ENCODE data around the gene OLA1.

The OLA1 gene

DNA sequence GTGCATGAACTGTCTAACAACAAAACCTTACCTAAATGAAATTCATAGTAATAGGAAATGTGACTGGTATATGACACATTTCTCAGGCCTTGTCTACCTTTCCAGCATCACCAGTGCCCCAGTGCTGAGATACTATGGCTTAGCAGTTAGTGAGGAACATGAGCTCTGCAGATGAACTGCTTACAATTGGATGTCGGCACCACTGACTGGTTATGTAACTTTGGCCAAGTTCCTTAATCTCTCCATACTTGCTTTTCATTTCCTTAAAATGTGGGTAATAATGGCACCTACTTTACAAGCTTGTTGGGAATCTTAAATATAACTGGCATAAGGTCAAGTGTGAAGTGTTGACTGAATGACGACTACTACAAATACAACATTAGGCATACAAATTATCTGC, 136.3 kb downstream of the OLA1 start:
- DNase-seq = peak; percentile 90

DNA sequence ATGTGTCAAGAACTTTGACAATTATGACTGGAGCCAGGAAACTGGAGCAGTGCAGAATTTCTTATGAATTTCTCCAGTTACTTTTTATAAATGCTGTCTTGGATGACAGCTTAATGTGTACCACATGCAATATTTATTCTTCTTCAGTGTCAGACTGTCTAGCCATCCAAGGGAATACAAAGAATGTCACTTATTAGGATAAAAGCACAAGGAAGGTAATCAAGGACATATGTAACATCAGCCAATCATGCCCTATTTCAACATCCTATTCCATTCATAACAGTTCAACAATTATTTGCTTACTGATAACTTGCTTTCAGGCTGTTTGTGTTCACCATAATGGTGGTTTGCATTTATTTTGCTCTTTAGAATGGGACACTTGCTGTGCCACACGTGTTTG, 139.8 kb downstream of the OLA1 start:
- no peak for DNase-seq

DNA sequence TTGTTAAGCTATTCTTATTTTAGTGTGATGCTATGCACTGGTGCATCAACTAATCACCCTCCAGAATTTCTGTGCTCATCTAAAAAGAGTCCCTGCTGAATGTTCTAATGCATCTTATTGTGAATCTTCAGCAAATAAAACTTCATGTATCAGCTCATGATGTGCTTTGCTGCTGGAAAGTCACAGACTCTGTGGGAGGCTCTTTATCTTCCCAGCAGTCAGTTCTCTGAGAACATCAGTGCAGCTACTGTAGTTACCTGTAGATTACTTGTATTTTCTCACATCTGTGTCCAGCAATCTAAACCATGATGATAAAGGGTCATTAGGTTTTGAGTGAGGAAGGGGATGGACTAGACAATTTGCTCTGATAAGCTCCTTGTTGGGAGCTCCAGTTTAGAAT, 141.6 kb downstream of the OLA1 start:
- no peak for DNase-seq

DNA sequence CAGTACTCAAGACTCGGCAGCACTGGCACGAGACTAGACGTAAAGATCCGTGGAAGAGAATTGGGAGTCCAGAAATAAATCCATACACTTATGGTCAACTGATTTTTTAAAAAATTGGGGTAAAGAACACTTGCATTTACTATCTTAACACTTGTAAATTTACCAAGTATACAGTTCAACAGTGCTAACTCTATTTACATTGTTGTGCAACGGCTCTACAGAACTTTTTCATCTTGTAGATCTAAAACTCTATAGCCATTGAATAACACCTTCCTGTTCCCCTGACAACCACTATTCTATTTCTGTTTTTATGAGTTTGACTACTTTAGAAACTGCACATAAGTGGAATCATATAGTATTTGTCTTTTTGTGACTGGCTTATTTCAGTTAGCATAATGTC, 153.8 kb downstream of the OLA1 start:
- DNase-seq = no peak

DNA sequence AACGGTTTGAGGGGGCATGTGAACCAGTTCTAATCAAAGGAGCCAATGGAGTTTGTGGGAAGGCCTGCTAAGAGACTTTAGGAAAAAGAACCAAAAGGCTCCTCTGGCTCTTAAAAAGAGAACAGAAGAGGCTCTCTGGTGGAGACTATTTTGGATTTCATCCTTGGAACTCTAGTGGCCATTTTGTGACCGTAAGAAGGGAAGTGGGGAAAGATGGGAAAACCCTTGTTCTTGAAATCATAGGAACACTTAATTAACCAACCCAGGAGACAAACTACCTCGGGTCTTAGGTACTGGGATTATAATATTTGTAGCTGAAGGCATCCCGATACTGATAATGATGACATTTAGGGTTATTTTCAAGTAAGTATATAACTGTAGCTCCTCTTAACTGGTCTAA, 157.9 kb downstream of the OLA1 start:
- no peak for DNase-seq

DNA sequence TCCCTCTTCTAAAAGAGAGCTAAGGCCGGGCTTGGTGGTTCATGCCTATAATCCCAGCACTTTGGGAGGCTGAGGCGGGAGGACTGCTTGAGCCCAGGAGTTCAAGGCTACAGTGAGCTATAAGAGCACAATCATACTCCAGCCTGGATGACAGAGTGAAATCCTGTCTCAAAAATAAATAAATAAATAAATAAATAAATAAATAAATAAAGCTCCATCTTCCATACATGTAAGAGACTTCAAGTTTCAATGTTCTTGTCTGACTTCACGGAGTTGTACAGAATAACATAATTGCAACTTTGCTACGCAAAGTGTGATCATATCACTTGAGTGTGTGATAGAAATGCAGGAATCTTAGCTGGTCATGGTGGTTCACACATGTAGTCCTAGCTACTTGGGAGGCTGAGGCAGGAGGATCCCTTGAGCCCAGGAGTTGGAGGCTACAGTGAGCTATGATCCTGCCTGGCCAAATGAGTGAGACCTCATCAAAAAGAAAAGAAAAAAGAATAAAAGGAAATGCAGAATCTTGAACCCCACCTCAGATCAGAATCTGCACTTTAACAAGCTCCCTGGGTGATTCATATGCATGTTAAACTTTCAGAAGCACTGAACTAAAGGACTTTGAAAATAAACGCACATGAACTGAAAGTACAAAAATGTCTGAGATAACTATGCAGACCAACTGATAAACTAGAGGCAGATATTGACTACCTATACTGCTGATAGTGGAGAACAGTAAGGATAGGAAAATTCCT, 159.4 kb downstream of the OLA1 start:
- DNase-seq = no peak

DNA sequence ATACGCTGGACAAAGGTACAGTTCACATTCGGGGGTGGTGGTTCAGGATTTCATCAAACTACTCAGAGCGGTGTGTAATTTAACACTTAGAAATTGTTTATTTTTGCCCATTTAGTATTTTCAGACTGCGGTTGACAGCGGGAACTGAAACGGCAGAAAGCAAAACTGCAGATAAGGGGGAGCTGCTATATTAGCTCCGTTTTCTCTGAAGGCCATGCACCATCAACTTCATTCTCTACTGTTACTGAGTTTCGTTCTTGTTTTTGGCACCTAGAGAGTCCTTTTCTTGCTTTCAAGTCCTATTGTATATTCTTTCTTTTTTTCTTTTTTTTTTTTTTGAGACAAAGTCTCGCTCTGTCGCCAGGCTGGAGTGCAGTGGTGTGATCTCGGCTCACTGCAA, 161.6 kb downstream of the OLA1 start:
- DNase-seq = no peak

DNA sequence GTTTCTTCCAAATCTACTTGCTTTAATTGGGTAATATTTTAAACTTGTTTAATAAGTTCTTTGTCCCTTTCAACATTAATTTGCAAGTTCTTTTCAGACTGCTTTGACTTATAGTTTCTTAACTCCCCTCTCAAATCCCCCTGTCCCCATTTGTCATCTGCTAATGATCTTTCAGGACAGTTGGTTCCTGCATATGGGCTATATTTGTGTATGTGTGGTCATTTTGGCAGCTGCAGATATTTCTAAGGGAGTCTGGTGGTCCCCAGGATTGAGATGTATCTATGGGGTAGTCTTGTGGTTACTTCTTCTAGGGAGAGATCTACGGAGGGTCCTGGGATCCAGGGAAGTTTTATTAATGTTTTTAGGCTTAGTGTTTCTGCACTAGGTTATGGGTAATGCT, 162.6 kb downstream of the OLA1 start:
- no peak for DNase-seq

DNA sequence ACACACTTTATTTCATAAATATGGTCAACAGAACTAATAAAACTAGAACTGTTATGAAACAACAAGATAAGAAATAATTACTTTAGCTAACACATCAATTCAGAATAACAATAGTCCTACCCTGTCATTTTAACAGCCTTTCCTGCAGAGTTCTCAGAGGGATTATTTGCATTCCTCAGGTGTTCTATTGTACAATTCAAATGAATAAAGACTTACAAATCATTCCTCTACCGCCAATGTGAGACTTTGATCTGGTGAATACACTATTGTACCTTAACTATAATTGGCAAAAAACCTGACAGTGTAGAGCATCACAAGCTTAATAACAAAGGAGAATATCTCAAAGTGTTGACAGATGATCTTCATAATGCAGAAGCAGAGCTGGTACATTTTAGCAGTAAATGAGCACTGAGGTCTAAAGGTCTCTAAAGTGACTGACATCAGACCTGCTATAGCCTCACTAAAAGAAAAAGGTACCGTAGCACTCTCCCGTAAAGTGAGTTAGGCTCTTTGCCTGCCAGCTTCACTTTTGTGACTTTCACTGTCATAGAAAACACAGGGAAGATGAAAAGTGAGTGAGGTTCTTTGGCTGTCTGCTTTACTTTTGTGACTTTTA, 164.4 kb downstream of the OLA1 start:
- no peak for DNase-seq

DNA sequence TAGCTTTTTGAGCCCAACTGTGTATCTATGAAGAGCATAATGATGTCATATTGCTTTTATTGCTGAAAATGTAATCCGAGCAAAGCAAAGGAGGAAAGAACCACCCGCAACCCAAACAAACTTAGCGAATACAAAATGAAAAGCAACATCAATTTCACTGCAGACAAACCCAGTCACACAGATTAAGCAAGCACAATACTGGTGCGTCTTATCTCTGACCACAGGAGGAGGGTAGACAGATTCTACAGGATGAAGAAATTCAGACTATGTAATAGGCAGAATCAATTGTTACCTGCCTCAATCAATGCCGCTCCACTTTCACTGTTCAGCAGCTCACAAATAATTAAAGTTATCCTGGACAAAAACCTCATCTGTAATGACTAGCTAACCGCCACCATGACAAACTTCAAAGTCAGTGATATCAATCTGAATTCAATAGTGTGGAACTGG, 167.6 kb downstream of the OLA1 start:
- DNase-seq = no peak

DNA sequence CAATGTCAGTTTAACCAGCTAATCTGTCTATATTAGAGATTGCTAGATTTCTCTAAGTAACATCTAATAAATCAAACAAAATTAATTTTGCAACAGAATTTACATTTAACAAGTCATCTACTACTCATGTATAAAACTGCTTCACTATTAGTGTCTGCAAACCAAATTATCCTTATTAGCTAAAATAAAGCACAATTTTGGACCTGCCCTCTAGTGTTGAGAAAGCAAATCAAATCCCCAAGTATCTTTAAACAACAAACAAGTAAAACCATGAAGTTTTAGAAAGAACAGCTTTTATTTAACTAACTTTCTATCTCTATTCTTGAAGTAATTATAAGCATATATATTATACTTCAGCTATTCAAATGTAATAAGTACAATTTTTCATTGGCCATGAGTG, 170.1 kb downstream of the OLA1 start:
- DNase-seq = no peak

DNA sequence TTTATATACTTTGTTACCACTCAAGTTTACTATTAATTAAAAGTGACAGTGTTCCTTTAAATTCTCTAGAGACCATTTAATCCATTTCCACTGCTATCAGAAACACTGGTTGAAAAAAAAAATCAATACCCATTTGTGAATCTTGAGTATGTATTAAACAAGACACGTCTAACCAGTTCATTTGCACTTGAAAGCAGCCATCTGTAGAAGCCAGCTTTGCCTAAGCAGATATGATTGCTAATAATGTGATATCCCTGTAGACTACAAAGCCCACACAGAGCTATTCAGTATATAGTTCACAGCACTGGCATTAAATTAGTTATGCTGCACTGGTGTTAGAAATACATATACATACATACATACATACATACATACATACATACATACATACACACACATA, 171.4 kb downstream of the OLA1 start:
- DNase-seq = no peak

DNA sequence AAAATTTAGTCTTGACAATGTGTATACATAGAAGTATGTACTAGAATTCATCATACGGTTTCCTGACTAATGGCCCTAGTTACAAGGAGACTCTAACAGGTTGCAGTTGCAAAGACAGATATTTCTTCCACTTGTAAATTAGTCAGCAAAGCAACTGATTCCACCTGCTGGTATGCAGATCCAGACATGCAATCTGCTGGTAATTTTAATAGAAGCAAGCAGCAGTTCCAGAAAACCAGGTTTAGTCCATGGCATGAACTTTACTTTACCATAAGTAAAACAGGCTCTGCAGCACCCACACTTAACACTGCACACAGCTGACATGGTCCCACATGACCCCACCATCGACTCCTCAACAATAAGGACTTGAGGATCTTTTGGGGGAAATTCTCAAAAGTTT, 172.3 kb downstream of the OLA1 start:
- DNase-seq = no peak

DNA sequence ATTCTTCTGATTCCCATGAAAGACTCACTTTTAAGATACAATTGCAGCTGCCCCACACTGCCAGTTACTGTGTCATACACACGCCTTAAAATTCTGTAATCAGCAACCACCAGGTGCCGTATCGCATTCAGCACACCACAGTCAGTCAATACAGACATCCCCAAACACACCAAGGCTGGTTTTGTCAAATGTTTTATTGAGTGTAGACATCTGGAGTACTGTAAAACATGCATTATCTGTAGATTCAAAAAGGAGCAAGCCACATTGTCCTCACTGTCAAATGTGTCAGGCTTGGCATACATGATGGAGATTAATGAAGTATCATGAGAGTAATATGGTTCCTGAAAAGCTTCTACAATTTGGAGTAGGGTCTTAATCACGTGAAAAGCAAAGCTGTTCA, 173.5 kb downstream of the OLA1 start:
- DNase-seq = no peak

DNA sequence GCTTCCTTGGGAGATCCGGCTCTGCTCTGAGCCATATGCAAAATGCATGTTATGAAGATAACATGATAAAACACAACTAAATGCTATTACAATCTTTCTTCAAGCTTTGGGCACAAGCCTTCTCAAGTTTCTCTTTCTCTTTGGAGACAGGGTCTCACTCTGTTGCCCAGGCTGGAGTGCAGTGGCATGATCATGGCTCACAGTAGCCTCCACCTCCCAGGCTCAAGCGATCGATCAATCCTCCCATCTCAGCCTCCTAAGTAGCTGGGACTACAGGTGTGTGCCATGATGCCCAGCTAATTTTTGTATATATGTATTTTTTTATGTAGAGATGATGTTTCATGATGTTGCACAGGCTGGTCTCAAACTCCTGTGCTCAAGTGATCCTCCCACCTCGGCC, 175.5 kb downstream of the OLA1 start:
- no peak for DNase-seq

DNA sequence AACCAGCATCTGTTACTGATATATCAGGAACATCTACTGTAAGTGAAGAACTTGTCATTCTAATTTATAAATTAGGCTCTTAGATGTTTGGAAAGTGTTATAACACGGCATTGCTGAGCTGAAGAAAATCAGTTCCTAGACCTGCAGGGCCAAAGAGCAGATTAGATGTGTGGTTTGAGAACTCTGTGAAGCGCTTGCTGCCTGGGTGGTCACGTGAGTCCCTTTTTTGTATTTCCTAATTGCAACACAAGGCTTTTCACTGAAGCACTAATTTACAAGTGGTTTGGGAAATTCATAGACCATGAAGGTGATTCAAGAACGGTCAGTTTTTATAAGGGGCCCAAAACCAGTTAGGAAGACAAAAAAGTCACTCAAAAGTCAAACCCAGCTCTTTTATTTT, 176.3 kb downstream of the OLA1 start:
- peak; percentile 65 for DNase-seq

DNA sequence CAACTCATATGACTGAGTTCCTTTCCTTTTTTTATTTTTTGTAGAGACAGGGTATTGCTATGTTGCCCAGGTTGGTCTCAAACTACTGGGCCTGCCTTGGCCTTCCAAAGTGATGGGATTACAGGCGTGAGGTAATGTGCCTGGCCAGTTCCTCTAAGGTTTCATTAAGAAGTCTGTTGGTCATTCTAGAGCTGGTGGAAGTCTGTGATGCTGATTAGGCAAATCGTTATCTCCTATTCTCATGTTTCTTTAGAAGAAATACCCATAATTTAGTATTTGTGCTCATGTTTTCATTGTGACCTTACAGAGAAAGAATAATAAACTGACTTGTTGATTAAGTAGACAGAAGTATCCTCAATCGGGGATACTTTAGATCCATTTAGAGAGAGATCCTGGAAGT, 177.0 kb downstream of the OLA1 start:
- DNase-seq = no peak

DNA sequence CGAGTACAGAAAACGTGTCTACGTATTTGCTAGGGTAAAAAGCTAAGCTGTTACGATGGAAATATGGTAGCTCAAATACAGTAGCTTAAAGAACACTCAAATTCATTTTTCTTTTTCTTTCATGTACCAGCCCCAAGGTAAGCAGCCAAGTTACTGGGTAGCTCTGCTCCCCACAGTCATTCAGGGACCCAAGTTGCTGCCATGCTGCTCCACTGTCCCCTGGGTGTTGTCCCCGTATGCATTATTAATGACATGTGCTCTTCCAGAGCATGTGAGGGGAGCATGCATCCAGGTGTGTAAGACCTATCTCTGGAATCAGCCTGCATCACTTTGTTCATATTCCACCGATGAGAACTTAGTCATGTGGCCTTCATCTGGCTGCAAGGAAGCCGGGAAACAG, 178.1 kb downstream of the OLA1 start:
- no peak for DNase-seq

DNA sequence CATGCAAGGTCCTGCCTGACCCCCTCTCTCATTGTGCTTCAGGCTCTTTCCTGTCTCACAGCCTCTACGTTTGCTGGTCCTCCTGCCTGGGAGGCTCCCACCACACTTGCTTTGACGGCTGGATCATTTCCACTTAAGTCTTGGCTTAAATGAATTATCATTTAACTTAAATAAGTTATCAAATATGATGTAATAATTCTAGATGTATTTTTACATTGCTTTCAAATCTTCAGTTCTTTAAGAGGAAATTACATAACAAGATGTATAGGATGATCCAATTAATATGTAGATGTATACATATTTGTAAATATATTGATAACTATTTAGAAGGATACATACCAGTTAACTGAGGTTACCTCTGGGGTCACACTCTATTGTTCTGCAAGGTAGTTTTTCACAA, 180.5 kb downstream of the OLA1 start:
- no peak for DNase-seq

DNA sequence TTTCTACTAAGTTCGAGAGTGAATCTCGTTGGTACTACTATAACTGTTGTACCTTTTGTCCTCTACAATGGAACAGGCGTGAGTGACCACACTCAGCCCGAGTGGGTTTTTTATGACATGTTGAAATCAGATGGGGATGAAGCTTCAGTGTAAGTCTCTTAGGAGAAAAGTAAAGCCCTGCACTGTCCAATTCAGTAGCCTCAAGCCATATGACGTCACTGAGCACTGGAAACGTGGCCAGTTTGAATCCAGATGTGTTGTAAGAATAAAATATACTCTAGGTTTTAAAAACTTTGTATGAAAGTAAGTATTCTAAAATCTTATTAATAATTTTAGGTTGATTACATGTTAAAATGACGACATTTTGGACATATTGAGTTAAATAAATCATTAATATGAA, 181.5 kb downstream of the OLA1 start:
- no peak for DNase-seq

DNA sequence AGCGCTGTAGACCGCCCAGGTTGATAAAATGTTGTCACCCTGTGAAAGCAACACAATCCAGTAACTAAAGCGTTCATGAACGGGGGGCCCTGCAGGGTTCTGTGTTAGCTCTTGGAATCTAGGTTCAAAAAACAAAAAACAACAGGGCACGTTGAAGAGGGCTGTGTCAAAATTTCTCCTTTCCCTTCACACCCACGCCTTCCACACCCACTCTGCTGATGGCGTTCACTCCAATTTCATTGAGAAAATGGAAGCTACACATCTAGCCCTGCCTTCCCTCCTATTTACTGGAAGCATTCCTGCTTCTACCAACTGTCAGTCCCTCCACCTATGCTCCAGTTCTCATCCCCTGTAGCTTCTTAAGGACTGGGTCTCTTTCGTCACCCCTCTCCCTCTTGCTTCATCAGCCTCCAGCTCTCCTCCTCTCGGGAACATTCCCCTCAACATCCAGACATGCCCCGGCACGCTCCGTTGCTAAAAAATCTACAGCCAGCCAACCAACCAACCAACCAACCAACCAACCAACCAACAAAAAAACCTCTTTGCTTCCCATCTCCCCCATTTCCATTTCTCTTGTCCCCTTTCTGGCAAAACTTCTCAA, 184.7 kb downstream of the OLA1 start:
- no peak for DNase-seq

DNA sequence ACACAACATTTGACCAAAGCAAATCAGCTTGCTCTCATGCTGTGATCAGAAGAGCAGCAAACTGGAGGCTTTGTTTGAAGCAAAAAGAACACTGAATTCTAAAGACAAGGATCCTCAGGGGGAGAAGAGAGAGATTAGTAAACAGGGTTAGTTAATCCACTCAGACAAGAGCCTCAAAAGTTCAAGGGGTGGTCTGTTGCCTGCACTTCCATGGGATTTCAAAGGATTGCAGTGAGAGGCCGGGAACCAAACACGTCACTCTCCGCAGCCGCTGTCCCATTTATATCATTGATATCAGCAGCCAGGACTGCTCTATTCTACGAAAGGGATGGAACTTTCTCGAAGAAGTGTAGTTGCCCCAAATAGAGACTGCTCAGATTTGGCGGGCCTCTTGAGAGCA, 185.4 kb downstream of the OLA1 start:
- no peak for DNase-seq

DNA sequence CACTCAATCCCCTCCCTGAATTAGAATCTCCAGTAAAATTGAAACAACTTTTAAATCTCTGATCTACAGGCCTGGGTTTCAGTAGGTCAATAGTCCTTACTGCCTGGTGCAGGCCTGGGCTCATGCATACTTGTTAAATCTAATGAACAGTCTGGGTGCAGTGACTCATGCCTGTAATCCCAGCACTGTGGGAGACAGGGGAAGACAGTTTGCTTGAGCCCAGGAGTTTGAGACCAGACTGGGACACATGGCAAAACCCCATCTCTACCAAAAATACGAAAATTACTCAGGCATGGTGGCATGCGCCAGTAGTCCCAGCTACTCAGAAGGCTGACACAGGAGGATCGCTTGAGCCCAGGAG, 188.5 kb downstream of the OLA1 start:
- DNase-seq = peak; percentile 85

DNA sequence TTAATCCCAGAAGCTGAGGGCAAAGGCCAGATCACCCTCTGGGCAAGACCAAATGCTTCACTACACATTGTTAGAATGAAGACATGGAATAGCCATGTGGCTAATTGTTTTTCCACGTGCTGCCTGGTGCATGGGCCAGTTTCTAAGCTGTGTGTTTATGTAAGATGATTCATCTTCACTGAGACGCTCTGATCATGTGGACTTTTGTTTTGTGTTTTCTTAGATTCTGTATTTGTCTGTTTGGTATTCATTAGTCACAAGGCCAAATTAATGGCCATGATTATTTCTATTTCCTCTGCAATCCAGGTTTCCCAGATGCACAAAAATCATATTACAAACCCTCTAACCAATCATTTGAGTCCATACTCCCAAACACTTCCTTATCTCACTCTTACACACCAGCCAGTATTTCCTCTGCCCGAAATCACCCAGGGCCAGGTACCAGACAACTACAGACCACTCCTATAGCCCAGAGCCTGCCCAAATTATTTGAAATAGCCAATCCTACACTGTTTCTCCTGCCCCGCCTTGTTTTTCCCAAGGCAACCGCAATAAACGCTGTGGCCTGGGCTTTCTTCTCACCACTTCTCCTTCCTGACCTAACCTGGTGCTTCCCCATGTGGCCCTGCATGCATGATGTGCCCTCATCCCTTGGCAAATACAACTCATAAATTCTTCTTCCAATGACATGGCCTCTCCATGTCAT, 189.0 kb downstream of the OLA1 start:
- peak; percentile 86 for DNase-seq

Measured in MV-4-11 (cell line).